ENCODE measurements around the gene IGFBP6.

DNA sequence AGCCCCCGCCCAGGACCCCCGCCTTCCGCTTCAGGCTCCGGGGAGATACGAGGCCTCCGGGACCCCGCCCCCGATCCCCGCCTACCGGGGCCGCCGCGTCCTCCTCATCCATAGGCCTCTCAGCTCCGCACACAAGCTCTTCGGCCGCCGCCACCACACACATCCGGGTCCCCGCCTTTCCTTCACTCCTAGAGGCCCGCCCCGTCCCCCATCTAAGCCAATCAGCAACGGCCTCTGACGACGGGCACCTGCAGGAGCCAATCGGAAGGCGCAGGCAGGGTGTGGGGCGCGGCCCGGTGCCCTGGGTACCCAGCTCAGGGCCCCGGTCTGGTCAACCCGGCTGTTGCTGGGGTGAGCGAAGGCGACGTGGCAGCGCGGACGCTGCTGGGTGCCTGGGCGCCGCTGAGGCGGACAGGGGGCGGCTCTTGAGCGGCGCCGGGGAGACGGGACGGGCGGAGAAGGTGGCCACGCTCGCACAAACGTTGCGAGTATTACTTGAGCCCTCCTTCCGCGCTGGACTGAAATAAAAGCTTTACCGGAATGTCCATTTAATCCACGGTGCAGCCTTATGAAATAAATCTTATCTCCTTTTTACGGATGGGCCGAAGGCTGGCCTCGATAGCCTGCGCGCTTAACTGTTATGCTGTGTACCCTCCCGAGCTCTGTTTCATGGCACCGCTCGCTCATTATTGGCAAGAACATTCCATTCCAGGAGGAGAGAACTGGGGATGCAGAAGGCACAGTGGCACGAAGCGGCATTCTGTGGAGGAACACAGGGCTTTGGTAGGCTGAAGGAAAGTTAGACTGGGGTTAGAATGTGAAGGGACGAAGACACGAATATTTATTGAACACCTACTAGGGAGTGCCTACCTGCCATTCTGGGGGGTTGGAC lies 18.0 kb upstream of the IGFBP6 start, which contains the start of gene SPRYD3:
- TF ChIP-seq, protein P1, sequence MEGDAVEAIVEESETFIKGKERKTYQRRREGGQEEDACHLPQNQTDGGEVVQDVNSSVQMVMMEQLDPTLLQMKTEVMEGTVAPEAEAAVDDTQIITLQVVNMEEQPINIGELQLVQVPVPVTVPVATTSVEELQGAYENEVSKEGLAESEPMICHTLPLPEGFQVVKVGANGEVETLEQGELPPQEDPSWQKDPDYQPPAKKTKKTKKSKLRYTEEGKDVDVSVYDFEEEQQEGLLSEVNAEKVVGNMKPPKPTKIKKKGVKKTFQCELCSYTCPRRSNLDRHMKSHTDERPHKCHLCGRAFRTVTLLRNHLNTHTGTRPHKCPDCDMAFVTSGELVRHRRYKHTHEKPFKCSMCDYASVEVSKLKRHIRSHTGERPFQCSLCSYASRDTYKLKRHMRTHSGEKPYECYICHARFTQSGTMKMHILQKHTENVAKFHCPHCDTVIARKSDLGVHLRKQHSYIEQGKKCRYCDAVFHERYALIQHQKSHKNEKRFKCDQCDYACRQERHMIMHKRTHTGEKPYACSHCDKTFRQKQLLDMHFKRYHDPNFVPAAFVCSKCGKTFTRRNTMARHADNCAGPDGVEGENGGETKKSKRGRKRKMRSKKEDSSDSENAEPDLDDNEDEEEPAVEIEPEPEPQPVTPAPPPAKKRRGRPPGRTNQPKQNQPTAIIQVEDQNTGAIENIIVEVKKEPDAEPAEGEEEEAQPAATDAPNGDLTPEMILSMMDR (IDR thresholded peaks at IDR 0.05), result no peak
- TF ChIP-seq, protein P2, sequence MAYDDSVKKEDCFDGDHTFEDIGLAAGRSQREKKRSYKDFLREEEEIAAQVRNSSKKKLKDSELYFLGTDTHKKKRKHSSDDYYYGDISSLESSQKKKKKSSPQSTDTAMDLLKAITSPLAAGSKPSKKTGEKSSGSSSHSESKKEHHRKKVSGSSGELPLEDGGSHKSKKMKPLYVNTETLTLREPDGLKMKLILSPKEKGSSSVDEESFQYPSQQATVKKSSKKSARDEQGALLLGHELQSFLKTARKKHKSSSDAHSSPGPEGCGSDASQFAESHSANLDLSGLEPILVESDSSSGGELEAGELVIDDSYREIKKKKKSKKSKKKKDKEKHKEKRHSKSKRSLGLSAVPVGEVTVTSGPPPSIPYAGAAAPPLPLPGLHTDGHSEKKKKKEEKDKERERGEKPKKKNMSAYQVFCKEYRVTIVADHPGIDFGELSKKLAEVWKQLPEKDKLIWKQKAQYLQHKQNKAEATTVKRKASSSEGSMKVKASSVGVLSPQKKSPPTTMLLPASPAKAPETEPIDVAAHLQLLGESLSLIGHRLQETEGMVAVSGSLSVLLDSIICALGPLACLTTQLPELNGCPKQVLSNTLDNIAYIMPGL (CRISPR knock-in tag; IDR thresholded peaks at IDR 0.05), result no peak
- TF ChIP-seq IRF2 (CRISPR knock-in tag; IDR thresholded peaks at IDR 0.05; ENCODE audit: borderline replicate concordance, low read depth), result no peak

Measured in WTC11 (cell line).